ENCODE results near the gene ZSWIM6. TPM values are rescaled to one million over a fixed set of nuclear protein-coding genes. Genes with fewer than 3 reads are reported as not detected.

ZSWIM6 gene
- total RNA-seq, 1 experiment from 2014 or later: 4.7 TPM

- in situ Hi-C loops (cut with HindIII; ENCODE audit: low pct_unique_long_range_greater_than_20kb, low sequenced_read_pairs): no loop called here
- DNase-seq (ENCODE audit: low read depth, low spot score): no peak
Measured at GRCh38 chr5:61347080-61347479, 15.0 kb downstream of the ZSWIM6 start.

- DNase-seq (ENCODE audit: low read depth, low spot score): no peak
- in situ Hi-C loops (cut with HindIII; ENCODE audit: low pct_unique_long_range_greater_than_20kb, low sequenced_read_pairs): no loop called here
Measured at GRCh38 chr5:61348447-61348846, 16.4 kb downstream of the ZSWIM6 start.

- in situ Hi-C loops (cut with HindIII; ENCODE audit: low pct_unique_long_range_greater_than_20kb, low sequenced_read_pairs): no loop called here
- DNase-seq (ENCODE audit: low read depth, low spot score): no peak
Measured at GRCh38 chr5:61349935-61350334, 17.9 kb downstream of the ZSWIM6 start.

GRCh38 chr5:61350535-61350934, 18.5 kb downstream of the ZSWIM6 start:
- in situ Hi-C loops (cut with HindIII; ENCODE audit: low pct_unique_long_range_greater_than_20kb, low sequenced_read_pairs): no loop called here
- DNase-seq (ENCODE audit: low read depth, low spot score): no peak

- in situ Hi-C loops (cut with HindIII; ENCODE audit: low pct_unique_long_range_greater_than_20kb, low sequenced_read_pairs): no loop called here
- no peak for DNase-seq (ENCODE audit: low read depth, low spot score)
Measured at GRCh38 chr5:61351733-61352132, 19.7 kb downstream of the ZSWIM6 start.

GRCh38 chr5:61352180-61352579, 20.1 kb downstream of the ZSWIM6 start:
- in situ Hi-C loops (cut with HindIII; ENCODE audit: low pct_unique_long_range_greater_than_20kb, low sequenced_read_pairs): no loop called here
- DNase-seq (ENCODE audit: low read depth, low spot score): no peak

GRCh38 chr5:61352612-61353156, 20.6 kb downstream of the ZSWIM6 start:
- in situ Hi-C loops (cut with HindIII; ENCODE audit: low pct_unique_long_range_greater_than_20kb, low sequenced_read_pairs): no loop called here
- DNase-seq (ENCODE audit: low read depth, low spot score): no peak

- in situ Hi-C loops (cut with HindIII; ENCODE audit: low pct_unique_long_range_greater_than_20kb, low sequenced_read_pairs): no loop called here
- no peak for DNase-seq (ENCODE audit: low read depth, low spot score)
Measured at GRCh38 chr5:61353293-61353692, 21.2 kb downstream of the ZSWIM6 start.

GRCh38 chr5:61354199-61354598, 22.1 kb downstream of the ZSWIM6 start:
- in situ Hi-C loops (cut with HindIII; ENCODE audit: low pct_unique_long_range_greater_than_20kb, low sequenced_read_pairs): no loop called here
- no peak for DNase-seq (ENCODE audit: low read depth, low spot score)

- in situ Hi-C loops (cut with HindIII; ENCODE audit: low pct_unique_long_range_greater_than_20kb, low sequenced_read_pairs): no loop called here
Measured at GRCh38 chr5:61357745-61358144, 25.7 kb downstream of the ZSWIM6 start.

GRCh38 chr5:61362796-61363368, 30.8 kb downstream of the ZSWIM6 start:
- in situ Hi-C loops (cut with HindIII; ENCODE audit: low pct_unique_long_range_greater_than_20kb, low sequenced_read_pairs): no loop called here
- peak; percentile 47 for DNase-seq (ENCODE audit: low read depth, low spot score)

More at GRCh38 chr5:61357745-61358144, 25.7 kb downstream of the ZSWIM6 start:
- peak; percentile 34 for DNase-seq (ENCODE audit: low read depth, low spot score)

- in situ Hi-C loops (cut with HindIII; ENCODE audit: low pct_unique_long_range_greater_than_20kb, low sequenced_read_pairs): no loop called here
- DNase-seq (ENCODE audit: low read depth, low spot score): no peak
Measured at GRCh38 chr5:61363401-61364114, 31.5 kb downstream of the ZSWIM6 start.

- no peak for DNase-seq (ENCODE audit: low read depth, low spot score)
- in situ Hi-C loops (cut with HindIII; ENCODE audit: low pct_unique_long_range_greater_than_20kb, low sequenced_read_pairs): no loop called here
Measured at GRCh38 chr5:61366497-61367240, 34.6 kb downstream of the ZSWIM6 start.

- DNase-seq (ENCODE audit: low read depth, low spot score): no peak
- in situ Hi-C loops (cut with HindIII; ENCODE audit: low pct_unique_long_range_greater_than_20kb, low sequenced_read_pairs): no loop called here
Measured at GRCh38 chr5:61370506-61370905, 38.4 kb downstream of the ZSWIM6 start.

GRCh38 chr5:61371474-61371873, 39.4 kb downstream of the ZSWIM6 start:
- in situ Hi-C loops (cut with HindIII; ENCODE audit: low pct_unique_long_range_greater_than_20kb, low sequenced_read_pairs): no loop called here
- no peak for DNase-seq (ENCODE audit: low read depth, low spot score)

GRCh38 chr5:61379677-61380076, 47.6 kb downstream of the ZSWIM6 start:
- in situ Hi-C loops (cut with HindIII; ENCODE audit: low pct_unique_long_range_greater_than_20kb, low sequenced_read_pairs): no loop called here
- DNase-seq (ENCODE audit: low read depth, low spot score): no peak

GRCh38 chr5:61381968-61382367, 49.9 kb downstream of the ZSWIM6 start:
- no peak for DNase-seq (ENCODE audit: low read depth, low spot score)
- in situ Hi-C loops (cut with HindIII; ENCODE audit: low pct_unique_long_range_greater_than_20kb, low sequenced_read_pairs): no loop called here

- in situ Hi-C loops (cut with HindIII; ENCODE audit: low pct_unique_long_range_greater_than_20kb, low sequenced_read_pairs): no loop called here
- no peak for DNase-seq (ENCODE audit: low read depth, low spot score)
Measured at GRCh38 chr5:61385627-61386026, 53.6 kb downstream of the ZSWIM6 start.

Measured in SK-MEL-5 (cell line).